Smooth muscle cell (in vitro differentiated cells): ENCODE results near the gene CBFA2T3. TPM values are rescaled to one million over a fixed set of nuclear protein-coding genes. Genes with fewer than 3 reads are reported as not detected.

Experiments
- DNase-seq: peaks from one replicate; lab custom pipeline; 2025; ENCODE audit not compliant: unreplicated experiment; lab: John Stamatoyannopoulos, UW
- H2AFZ ChIP-seq: fragments of 200-600 bp; sonication (generic); 2 replicates; pipeline ENCODE4 v1.6.0; 2016; ENCODE audit warnings: antibody characterized with exemption, low read depth, mild to moderate bottlenecking
- H3F3A ChIP-seq: fragments of 200-600 bp; sonication (generic); 2 replicates; pipeline ENCODE4 v1.6.0; 2017; ENCODE audit warnings: antibody characterized with exemption, low read depth
- H3K27ac ChIP-seq: fragments of 200-600 bp; sonication (generic); 2 replicates; pipeline ENCODE4 v1.5.1; 2016; ENCODE audit warnings: low read depth, mild to moderate bottlenecking
- H3K27me3 ChIP-seq: fragments of 200-600 bp; sonication (generic); 2 replicates; pipeline ENCODE4 v1.6.1; 2016; ENCODE audit warnings: low read depth, mild to moderate bottlenecking
- H3K36me3 ChIP-seq: fragments of 200-600 bp; sonication (generic); 2 replicates; pipeline ENCODE4 v1.5.1; 2016; ENCODE audit warnings: low read depth
- H3K4me1 ChIP-seq: fragments of 200-600 bp; sonication (generic); 2 replicates; pipeline ENCODE4 v1.5.1; 2016; ENCODE audit warnings: low read depth
- H3K4me2 ChIP-seq: fragments of 200-600 bp; sonication (generic); 2 replicates; pipeline ENCODE4 v1.6.0; 2016; ENCODE audit warnings: mild to moderate bottlenecking
- H3K4me3 ChIP-seq: fragments of 200-600 bp; sonication (generic); 2 replicates; pipeline ENCODE4 v1.5.1; 2016; ENCODE audit warnings: mild to moderate bottlenecking
- H3K79me2 ChIP-seq: fragments of 200-600 bp; sonication (generic); 2 replicates; pipeline ENCODE4 v1.6.0; 2016; ENCODE audit warnings: low read depth, mild to moderate bottlenecking
- H3K9ac ChIP-seq: fragments of 200-600 bp; sonication (generic); 2 replicates; pipeline ENCODE4 v1.6.0; 2016; ENCODE audit warnings: low read depth
- H3K9me3 ChIP-seq: fragments of 200-600 bp; sonication (generic); replicated peaks from 2 replicates; pipeline ENCODE4 v1.5.1; 2016; ENCODE audit warnings: low read depth
- H4K20me1 ChIP-seq: fragments of 200-600 bp; sonication (generic); 2 replicates; pipeline ENCODE4 v1.6.0; 2016; ENCODE audit warnings: low read depth
- CTCF ChIP-seq: fragments of 200-600 bp; sonication (generic); IDR thresholded peaks from 2 replicates; pipeline ENCODE4 v1.5.1; 2017; ENCODE audit warnings: borderline replicate concordance, mild to moderate bottlenecking, antibody characterized with exemption; ENCODE audit not compliant: insufficient read depth, poor library complexity, severe bottlenecking
- WGBS: methylation state at CpG from one replicate; pipeline ENCODE4 v1.1.7; 2016; ENCODE audit warnings: low lambda C conversion rate; 5-methylcytosine and 5-hydroxymethylcytosine counted together
- polyA plus RNA-seq: library from polyadenylated mRNA; unstranded; fragments of >200 nt; fragmentation: Nextera tagmentation; extraction: Ambion mirVana; gene quantifications from 2 replicates; pipeline ENCODE4 v1.2.1, GENCODE V29; 2016
- total RNA-seq: library from RNA; depleted of rRNA; stranded (reverse); fragments of >200 nt; gene quantifications from 2 replicates; pipeline ENCODE4 v1.2.3, GENCODE V29; 2014

The CBFA2T3 gene
- total and polyA plus RNA-seq, 2 experiments from 2014 or later: 0.25 TPM; not detected in 1

- DNase-seq: no peak
- H3K36me3 ChIP-seq: no peaks in the 10 kb centered on the region
- H2AFZ ChIP-seq: no peak overlapping the region
- no peak overlapping the region for H3K4me3 ChIP-seq
- no peak overlapping the region for H3K9ac ChIP-seq
- H3K79me2 ChIP-seq: no peaks in the 10 kb centered on the region
- TF ChIP-seq CTCF: no peak
- H3F3A ChIP-seq: no peaks in the 10 kb centered on the region
- H4K20me1 ChIP-seq: no peaks in the 10 kb centered on the region
- no peak overlapping the region for H3K27ac ChIP-seq
- H3K4me2 ChIP-seq: no peak overlapping the region
- 96% methylated on average over 14 of the region's 14 CpGs for WGBS
- no peaks in the 10 kb centered on the region for H3K9me3 ChIP-seq
- no peaks in the 10 kb centered on the region for H3K27me3 ChIP-seq
- no peaks in the 10 kb centered on the region for H3K4me1 ChIP-seq
These were observed 146.2 kb downstream of the CBFA2T3 start for GRCh38 chr16:88830783-88831182.

DNA sequence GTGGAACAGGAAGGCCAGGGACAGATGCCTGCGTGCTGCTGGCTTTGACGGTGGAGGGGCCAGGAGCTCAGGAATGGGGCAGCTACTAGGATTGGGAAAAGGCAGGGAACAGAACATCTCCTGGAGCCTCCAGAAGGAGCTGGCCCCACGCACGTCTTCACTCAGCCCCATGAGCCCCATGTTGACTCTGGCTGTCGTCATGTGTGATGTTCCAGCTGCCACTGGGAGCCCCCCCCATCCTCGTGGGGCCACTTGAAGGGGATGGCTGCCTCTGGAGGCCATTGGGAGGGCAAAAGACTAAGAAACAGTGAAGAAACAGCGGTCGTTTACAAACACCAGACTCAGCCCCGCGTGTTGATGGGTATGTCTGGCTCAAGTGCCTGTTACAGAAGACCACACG is 146.7 kb downstream of the CBFA2T3 start:
- 57% methylated on average over 11 of the region's 11 CpGs for WGBS
- H3K9me3 ChIP-seq: no peaks in the 10 kb centered on the region
- H3K79me2 ChIP-seq: no peaks in the 10 kb centered on the region
- no peaks in the 10 kb centered on the region for H3K36me3 ChIP-seq
- no peak overlapping the region for H3K9ac ChIP-seq
- no peaks in the 10 kb centered on the region for H3K27me3 ChIP-seq
- H3K27ac ChIP-seq: no peak overlapping the region
- no peaks in the 10 kb centered on the region for H4K20me1 ChIP-seq
- H3K4me3 ChIP-seq: no peak overlapping the region
- DNase-seq: peak; percentile 57
- no peak overlapping the region for H3K4me2 ChIP-seq
- H3F3A ChIP-seq: no peaks in the 10 kb centered on the region
- no peak for TF ChIP-seq CTCF
- H3K4me1 ChIP-seq: no peaks in the 10 kb centered on the region
- H2AFZ ChIP-seq: no peak overlapping the region

DNA sequence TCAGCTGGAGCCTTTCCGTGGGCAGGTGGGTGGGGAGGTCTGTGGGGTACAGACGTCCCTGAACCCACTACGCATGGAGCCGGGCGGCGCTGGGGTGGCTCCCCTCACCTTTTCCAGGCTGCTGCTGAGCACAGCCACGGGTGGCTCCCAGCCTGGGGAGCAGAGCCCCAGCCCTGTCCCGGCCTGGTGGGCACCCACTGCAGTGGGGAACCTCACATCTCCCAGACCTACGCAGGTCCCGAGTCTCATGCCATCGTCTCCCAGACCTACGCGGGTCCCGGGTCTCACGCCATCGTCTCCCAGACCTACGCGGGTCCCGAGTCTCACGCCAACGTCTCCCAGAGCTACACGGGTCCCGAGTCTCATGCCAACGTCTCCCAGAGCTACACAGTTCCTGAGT is 148.3 kb downstream of the CBFA2T3 start:
- Histone ChIP-seq H3K36me3 (no peaks in the 10 kb centered on the region), H3K79me2 (no peaks in the 10 kb centered on the region), H3K27me3 (no peaks in the 10 kb centered on the region), H3K4me3 (no peak overlapping the region), H3K9me3 (no peaks in the 10 kb centered on the region), H3F3A (no peaks in the 10 kb centered on the region), H3K4me1 (no peaks in the 10 kb centered on the region), H3K9ac (no peak overlapping the region), H3K27ac (no peak overlapping the region), H3K4me2 (no peak overlapping the region), H2AFZ (no peak overlapping the region), H4K20me1 (no peaks in the 10 kb centered on the region)
- no peak for DNase-seq
- 92% methylated on average over 20 of the region's 24 CpGs for WGBS
- no peak for TF ChIP-seq CTCF

DNA sequence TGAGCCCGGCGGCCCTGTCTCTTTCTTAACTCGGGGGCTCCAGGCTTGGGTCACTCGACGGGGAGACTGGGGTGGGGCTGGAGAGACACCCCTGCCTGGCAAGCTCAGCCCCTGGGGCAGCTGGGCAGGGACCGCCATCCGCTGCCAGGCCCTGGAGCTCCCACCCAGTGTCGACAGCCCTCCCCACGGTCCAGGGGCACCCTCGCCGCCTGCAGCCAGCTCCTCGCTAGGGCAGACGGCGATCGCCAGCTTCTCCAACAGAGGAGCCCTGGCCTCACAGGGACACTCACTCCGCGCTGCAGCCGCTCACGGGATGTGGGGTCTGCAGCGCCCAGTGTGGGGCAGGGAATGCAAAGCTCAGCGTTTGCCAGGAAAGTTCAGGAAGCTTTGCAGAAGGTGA is 149.3 kb downstream of the CBFA2T3 start:
- Histone ChIP-seq H3K4me1 (no peaks in the 10 kb centered on the region), H3K4me2 (no peak overlapping the region), H2AFZ (no peak overlapping the region), H3K9ac (no peak overlapping the region), H3K27me3 (no peaks in the 10 kb centered on the region), H3K4me3 (no peak overlapping the region), H4K20me1 (no peaks in the 10 kb centered on the region), H3K36me3 (no peaks in the 10 kb centered on the region), H3K79me2 (no peaks in the 10 kb centered on the region), H3K27ac (no peak overlapping the region), H3K9me3 (no peaks in the 10 kb centered on the region), H3F3A (no peaks in the 10 kb centered on the region)
- no peak for TF ChIP-seq CTCF
- WGBS: 95% methylated on average over 21 of the region's 21 CpGs
- no peak for DNase-seq
